IMR-90 (cell line): ENCODE measurements around the gene TMEM14A. TPM values are rescaled to one million over a fixed set of nuclear protein-coding genes. Genes with fewer than 3 reads are reported as not detected.
A peak's percentile ranks its signal among the peaks of the same experiment; 100 is the strongest.

Experiments
- ATAC-seq: fragments of 200-7000 bp; cut with Tn5 transposase; 2 replicates; pipeline ENCODE4 v1.9.1; 2020; ENCODE audit warnings: low read depth, mild to moderate bottlenecking, moderate library complexity
- Bru-seq: library from RNA; stranded (reverse); fragments of 400-500 nt; gene quantifications from one replicate; lab custom pipeline; 2021; lab: Mats Ljungman, UMichigan
- BruChase-seq, 2 experiments: library from RNA; stranded (reverse); fragments of 400-500 nt; gene quantifications; one replicate each; lab custom pipeline; 2021; lab: Mats Ljungman, UMichigan
- BruUV-seq: library from RNA; stranded (reverse); fragments of 400-500 nt; replicated peaks from 2 replicates; lab custom pipeline; 2021; lab: Mats Ljungman, UMichigan
- CTCF ChIA-PET: fragments of 300-600 bp; formaldehyde crosslinking; extraction: SDS; loops from one replicate; lab custom pipeline; 2021; ENCODE audit warnings: antibody characterized with exemption; lab: Yijun Ruan, JAX
- POLR2A ChIA-PET: fragments of 300-600 bp; sonication (Branson Sonifier 250); formaldehyde crosslinking; loops from one replicate; lab custom pipeline; 2022; ENCODE audit warnings: antibody characterized with exemption; ENCODE audit not compliant: unreplicated experiment; lab: Charles Lee
- DNase-seq: peaks from one replicate; pipeline ENCODE4 v3.0.0; 2013
- H2AFZ ChIP-seq: replicated peaks from 2 replicates; pipeline ENCODE3; 2013; ENCODE audit warnings: low read length, mild to moderate bottlenecking; ENCODE audit not compliant: poor library complexity
- H2AK5ac ChIP-seq: 2 replicates; pipeline ENCODE4 v1.6.1; 2013; ENCODE audit warnings: low read depth, low read length, inconsistent platforms
- H2AK9ac ChIP-seq: replicated peaks from 2 replicates; pipeline ENCODE3; 2013; ENCODE audit warnings: mild to moderate bottlenecking, low read depth, low read length, moderate library complexity; ENCODE audit not compliant: poor library complexity
- H2BK120ac ChIP-seq: 2 replicates; pipeline ENCODE4 v1.6.1; 2013; ENCODE audit warnings: low read depth, low read length, inconsistent platforms
- H2BK15ac ChIP-seq: 3 replicates; pipeline ENCODE4 v1.6.1; 2013; ENCODE audit warnings: low read depth, low read length, inconsistent platforms
- H2BK20ac ChIP-seq: 2 replicates; pipeline ENCODE4 v1.6.1; 2013; ENCODE audit warnings: low read depth, mild to moderate bottlenecking, inconsistent platforms, low read length, moderate library complexity
- H2BK5ac ChIP-seq: 2 replicates; pipeline ENCODE4 v1.6.1; 2013; ENCODE audit warnings: mild to moderate bottlenecking, low read depth, low read length, inconsistent platforms; ENCODE audit not compliant: poor library complexity, severe bottlenecking
- H3K14ac ChIP-seq: replicated peaks from 2 replicates; pipeline ENCODE4 v1.6.1; 2013; ENCODE audit warnings: low read depth, low read length, inconsistent platforms
- H3K18ac ChIP-seq: 2 replicates; pipeline ENCODE4 v1.6.1; 2013; ENCODE audit warnings: low read depth, low read length, control low read depth
- H3K23ac ChIP-seq: 2 replicates; pipeline ENCODE4 v1.6.1; 2013; ENCODE audit warnings: low read depth, low read length, inconsistent platforms
- H3K27ac ChIP-seq: 2 replicates; pipeline ENCODE4 v1.5.1; 2013; ENCODE audit warnings: mild to moderate bottlenecking, control low read depth, low read length; ENCODE audit not compliant: insufficient read depth
- H3K27me3 ChIP-seq: 2 replicates; pipeline ENCODE4 v1.6.1; 2013; ENCODE audit warnings: low read length; ENCODE audit not compliant: control insufficient read depth, insufficient read depth
- H3K36me3 ChIP-seq: 2 replicates; pipeline ENCODE4 v1.6.1; 2013; ENCODE audit warnings: low read length, mixed read lengths; ENCODE audit not compliant: control insufficient read depth, insufficient read depth
- H3K4ac ChIP-seq: 2 replicates; pipeline ENCODE4 v1.6.1; 2013; ENCODE audit warnings: low read depth, low read length, inconsistent platforms
- H3K4me1 ChIP-seq: 2 replicates; pipeline ENCODE4 v1.6.1; 2013; ENCODE audit warnings: low read length, mixed read lengths; ENCODE audit not compliant: control insufficient read depth, insufficient read depth
- H3K4me2 ChIP-seq: 2 replicates; pipeline ENCODE4 v1.6.1; 2013; ENCODE audit warnings: low read depth, mild to moderate bottlenecking, control low read depth, low read length, moderate library complexity
- H3K4me3 ChIP-seq: 2 replicates; pipeline ENCODE4 v1.5.1; 2013; ENCODE audit warnings: low read depth, mild to moderate bottlenecking, control low read depth, low read length, moderate library complexity; ENCODE audit not compliant: insufficient read depth
- H3K56ac ChIP-seq: 2 replicates; pipeline ENCODE4 v1.6.1; 2013; ENCODE audit warnings: low read length, inconsistent platforms; ENCODE audit not compliant: insufficient read depth; ENCODE audit errors: extremely low read depth
- H3K79me1 ChIP-seq, 2 experiments: 2 replicates each; pipeline ENCODE4 v1.6.1; 2013; ENCODE audit warnings: low read length in 2 of 2, inconsistent platforms in 1 of 2, low read depth in 1 of 2
- H3K9ac ChIP-seq: 2 replicates; pipeline ENCODE4 v1.6.1; 2013; ENCODE audit warnings: low read depth, low read length, control low read depth
- H3K9me1 ChIP-seq: 2 replicates; pipeline ENCODE4 v1.6.1; 2013; ENCODE audit warnings: low read length, inconsistent platforms; ENCODE audit not compliant: insufficient read depth
- H3K9me3 ChIP-seq: 2 replicates; pipeline ENCODE4 v1.6.1; 2013; ENCODE audit warnings: low read length; ENCODE audit not compliant: control insufficient read depth, insufficient read depth
- H4K20me1 ChIP-seq: 2 replicates; pipeline ENCODE4 v1.6.1; 2013; ENCODE audit warnings: low read length, inconsistent platforms; ENCODE audit not compliant: insufficient read depth
- H4K5ac ChIP-seq: 2 replicates; pipeline ENCODE4 v1.6.1; 2013; ENCODE audit warnings: mild to moderate bottlenecking, low read depth, low read length, control low read depth
- H4K8ac ChIP-seq, 2 experiments: 2 replicates each; pipeline ENCODE4 v1.6.1; 2013; ENCODE audit warnings: low read depth in 2 of 2, low read length in 2 of 2, control low read depth in 1 of 2, inconsistent platforms in 1 of 2
- H4K91ac ChIP-seq: 2 replicates; pipeline ENCODE4 v1.6.1; 2013; ENCODE audit warnings: low read depth, low read length, inconsistent platforms; ENCODE audit not compliant: insufficient read depth
- CEBPB ChIP-seq: IDR thresholded peaks from 2 replicates; pipeline ENCODE4 v1.6.1; 2012; ENCODE audit warnings: low read depth, low read length, improper control_type of control experiment
- CTCF ChIP-seq: conservative IDR thresholded peaks from 2 replicates; pipeline ENCODE4 v1.5.1; 2012; ENCODE audit warnings: mild to moderate bottlenecking, low read depth, low read length, improper control_type of control experiment
- MAZ ChIP-seq: IDR thresholded peaks from 2 replicates; pipeline ENCODE4 v1.6.1; 2012; ENCODE audit warnings: low read depth, mild to moderate bottlenecking, low read length, improper control_type of control experiment, moderate library complexity, borderline replicate concordance
- MXI1 ChIP-seq: IDR thresholded peaks from 2 replicates; pipeline ENCODE4 v1.6.1; 2012; ENCODE audit warnings: low read depth, mild to moderate bottlenecking, low read length, moderate library complexity, borderline replicate concordance
- POLR2A ChIP-seq: IDR thresholded peaks from 2 replicates; pipeline ENCODE4 v1.6.1; 2012; ENCODE audit warnings: mild to moderate bottlenecking, low read depth, low read length
- RAD21 ChIP-seq: IDR thresholded peaks from 2 replicates; pipeline ENCODE4 v1.6.1; 2012; ENCODE audit warnings: low read length, improper control_type of control experiment
- WGBS, 2 experiments: methylation state at CpG; one replicate each; pipeline versions ENCODE4 v1.1.5 to v1.1.7; 2013; ENCODE audit warnings: missing lambda C conversion rate in 2 of 2; ENCODE audit not compliant: insufficient read length in 1 of 2; ENCODE audit errors: extremely low coverage in 2 of 2; 5-methylcytosine and 5-hydroxymethylcytosine counted together
- dilution Hi-C: fragments of 300-500 bp; cut with HindIII; formaldehyde crosslinking; loops from one replicate; pipeline ENCODE4 v1.14.3; 2018; ENCODE audit warnings: low sequenced_read_pairs; ENCODE audit not compliant: unreplicated experiment
- in situ Hi-C: fragments of 300-500 bp; cut with MboI; formaldehyde crosslinking; loops from 3 replicates; pipeline ENCODE4 v1.14.3; 2019; ENCODE audit warnings: low sequenced_read_pairs, inconsistent platforms, mixed read lengths
- intact Hi-C: fragments of 100-400 bp; cut with micrococcal nuclease; formaldehyde crosslinking; loops from 2 replicates; pipeline ENCODE4 v1.10.0; 2022
- long read RNA-seq: library from polyadenylated mRNA; unstranded; transcript quantifications from one replicate; pipeline ENCODE4 v2.0.0, GENCODE V29; 2021; ENCODE audit not compliant: unreplicated experiment
- polyA plus RNA-seq, 3 experiments: library from polyadenylated mRNA; depleted of rRNA; stranded (reverse); fragments of >200 nt; gene quantifications; 2 replicates each; pipeline ENCODE4 v1.2.3, GENCODE V29; 2012; ENCODE audit warnings: low replicate concordance in 1 of 3
- total RNA-seq: library from RNA; depleted of rRNA; stranded (reverse); fragments of >200 nt; gene quantifications from 2 replicates; pipeline ENCODE4 v1.2.3, GENCODE V29; 2012; rRNA removed

The TMEM14A gene
- 18.5 and 58.3 TPM in 2 replicates for total RNA-seq
- polyA plus RNA-seq (2012; rRNA removed): 20.9 and 25.1 TPM in 2 replicates
- 14.7 and 19.9 TPM in 2 replicates for polyA plus RNA-seq (2012; cell fraction: cytosol; rRNA removed)
- polyA plus RNA-seq (2012; cell fraction: nucleus; rRNA removed; ENCODE audit: low replicate concordance): 4.0 and 13.8 TPM in 2 replicates
- Bru-seq, nascent RNA: percentile 49 among the genes with signal in this experiment
- BruChase-seq, experiment 1, labeled RNA remaining after a 6-hour chase: percentile 50 among the genes with signal in this experiment
- BruChase-seq, experiment 2, labeled RNA remaining after a 2-hour chase: percentile 48 among the genes with signal in this experiment
- long read RNA-seq, transcript TMEM14A-201 (5 exons, 992 nt): major isoform, 30 of 35 reads
- long read RNA-seq, partial matches to known transcripts: 1 of 35 reads
- long read RNA-seq, other reads (novel, unspliced or antisense): 4 of 35 reads

GRCh38 chr6:52670502-52671409 lies at the start of gene TMEM14A:
TSS of gene TMEM14A (plus strand) at chr6:52671113. CDS start at chr6:52677103, 5,990 bp downstream.
- H3K9me1 ChIP-seq: peaks cover 11% of the 10 kb centered on the region; the same call in 1 of the 2 replicates
- peak within 1 kb of the TSS; percentile 25; the same call in 1 of the 2 replicates for H3K56ac ChIP-seq
- ATAC-seq (peak; percentile 99), DNase-seq (peak; percentile 88)
- peak; percentile 3; the same call in 1 of the 2 replicates for TF ChIP-seq CEBPB
- TF ChIP-seq POLR2A: no peak
- TF ChIP-seq MXI1: peak; percentile 51; the same call in 1 of the 2 replicates
- TF ChIP-seq MAZ: peak; percentile 59; the same call in 1 of the 2 replicates
- 0 out of 2 replicates have a peak, but pooled peaks have one; percentile 4 for TF ChIP-seq CTCF
- TF ChIP-seq RAD21: peak; percentile 17; the same call in 1 of the 2 replicates
- ChIA-PET CTCF (interaction anchor here (0.5 kb wide), 1 partner anchor 494 kb away, joined by 5 read pairs; no protein-coding TSS in a partner anchor), POLR2A (no interaction called here)
- H4K20me1 ChIP-seq: no peaks in the 10 kb centered on the region
- peak within 1 kb of the TSS; percentile 79 for H3K9ac ChIP-seq
- peaks cover 8% of the 10 kb centered on the region for H3K4me1 ChIP-seq
- intact Hi-C loops (no loop called here), in situ Hi-C loops (no loop called here), dilution Hi-C loops (loop anchor here (25.0 kb wide), 1 partner anchor 258 kb away; the partner anchor contains the start of gene EFHC1)
- H3K23ac ChIP-seq: peak within 1 kb of the TSS; percentile 84
- H4K8ac ChIP-seq: peak within 1 kb of the TSS; percentile 96 to 98
- peaks cover 15 to 30% of the 10 kb centered on the region in 2 experiments for H3K79me1 ChIP-seq
- BruUV-seq: no TSS peak
- H3K4me2 ChIP-seq: peak within 1 kb of the TSS; percentile 86
- peak within 1 kb of the TSS; percentile 68 for H2AK9ac ChIP-seq
- H3K14ac ChIP-seq: peak within 1 kb of the TSS; percentile 84
- peak within 1 kb of the TSS; percentile 22 for H3K18ac ChIP-seq
- H4K91ac ChIP-seq: peak within 1 kb of the TSS; percentile 91
- peak within 1 kb of the TSS; percentile 68 for H2AK5ac ChIP-seq
- peak within 1 kb of the TSS; percentile 95 for H2AFZ ChIP-seq
- H2BK15ac ChIP-seq: 0 out of 3 replicates have a peak within 1 kb of the TSS, but pooled peaks have one; percentile 12
- no peaks in the 10 kb centered on the region for H3K9me3 ChIP-seq
- no peaks in the 10 kb centered on the region for H3K27me3 ChIP-seq
- peak within 1 kb of the TSS; percentile 68; the same call in 1 of the 2 replicates for H2BK120ac ChIP-seq
- H2BK20ac ChIP-seq: 0 out of 2 replicates have a peak within 1 kb of the TSS, but pooled peaks have one; percentile 18
- H3K27ac ChIP-seq: peak within 1 kb of the TSS; percentile 54
- peak within 1 kb of the TSS; percentile 63 for H4K5ac ChIP-seq
- no peaks in the 10 kb centered on the region for H3K36me3 ChIP-seq
- H2BK5ac ChIP-seq: peak within 1 kb of the TSS; percentile 61
- peak within 1 kb of the TSS; percentile 77 for H3K4ac ChIP-seq
- 4% methylated on average over 16 of the region's 42 CpGs; no CpG with 5 or more reads in 1 of the 2 experiments for WGBS, 2 experiments
- H3K4me3 ChIP-seq: peak within 1 kb of the TSS; percentile 76
